Pancreas (tissue), 10 donors: ENCODE measurements around the gene ARHGEF17. TPM values are rescaled to one million over a fixed set of nuclear protein-coding genes. Genes with fewer than 3 reads are reported as not detected.

Source experiments
- ATAC-seq, 4 donors: fragments of 200-7000 bp; cut with Tn5 transposase; one replicate each; pipeline versions ENCODE4 v1.8.0 to v1.9.1; 2020; ENCODE audit warnings: mild to moderate bottlenecking in 4 of 4, moderate library complexity in 4 of 4
- DNase-seq, 6 donors: peaks; one replicate each; pipeline ENCODE4 v3.0.0-alpha.2; 2020
- FAIRE-seq: peaks from 2 replicates; lab custom pipeline; 2012; peaks lifted over from hg19 to GRCh38; lab: Jason Lieb, UNC
- H3K27ac ChIP-seq, 4 donors: fragments of 200-600 bp; sonication (generic); 1 replicate in 3 of 4; 2 replicates in 1 of 4; pipeline versions ENCODE4 v1.5.0 to v1.8.0; 2020
- H3K27me3 ChIP-seq, 4 donors: fragments of 200-600 bp; one replicate each; pipeline ENCODE4 v1.8.0; 2021
- H3K36me3 ChIP-seq, 3 donors: fragments of 200-600 bp; sonication (generic) in 1 of 3; one replicate each; pipeline versions ENCODE4 v1.5.0 to v1.8.0; 2020 to 2021
- H3K4me1 ChIP-seq, 3 donors: fragments of 200-600 bp; one replicate each; pipeline ENCODE4 v1.8.0; 2021
- H3K4me3 ChIP-seq, 4 donors: fragments of 200-600 bp; sonication (generic) in 2 of 4; one replicate each; pipeline versions ENCODE4 v1.5.0 to v1.8.0; 2020 to 2021
- H3K9me3 ChIP-seq, 4 donors: fragments of 200-600 bp; one replicate each; pipeline ENCODE4 v1.8.0; 2021
- WGBS, 2 donors: extraction: QIAGEN DNeasy Blood & Tissue Kit; methylation state at CpG; one replicate each; pipeline ENCODE4 v1.1.7; 2013; 5-methylcytosine and 5-hydroxymethylcytosine counted together
- intact Hi-C, 3 donors: fragments of 100-400 bp; cut with DNase I; formaldehyde crosslinking; loops; one replicate each; pipeline versions ENCODE4 v1.11.1 to v1.14.2; 2022
- polyA plus RNA-seq, 2 donors: library from polyadenylated mRNA; stranded (reverse); fragments of 200-250 nt; gene quantifications; one replicate each; pipeline ENCODE4 v1.2.3, GENCODE V29; 2013
- total RNA-seq, 6 donors: library from RNA; stranded (reverse); fragmentation: NEBNext Ultra II Directional in 4 of 6; extraction: Animal tissue kit (Norgen Biotek cat#: 25700) in 4 of 6; gene quantifications; one replicate each; pipeline versions ENCODE4 v1.2.1 to v1.2.4, GENCODE V29; 2021 to 2023
- TF ChIP-seq, protein P1 (sequence below), 4 donors: fragments of 200-600 bp; sonication (generic) in 3 of 4; IDR thresholded peaks; one replicate each; pipeline versions ENCODE4 v1.5.0 to v1.8.0; 2021; ENCODE audit warnings: antibody characterized with exemption in 4 of 4
- donor health status: healthy with polysubstance abuse.
- donor health status: DM: no; HTN: no; CAD: no; lungs with moderate emphysema.
- donor health status: DM: no; HTN: no; CAD: no.
- donor health status: control.
- donor health status: control.
- donor health status: Bipolar disorder and iron deficiency.
- donor health status: DM: yes; HTN: yes; CAD: no.
- donor health status: DM: no; HTN: no; CAD: no.
- donor health status: DM: no; HTN: no; CAD: no.
- donor health status: DM: yes; HTN: yes; CAD: no.

Gene ARHGEF17
- total and polyA plus RNA-seq, 8 donors = 7.0 to 24.0 (median 10.4) TPM

DNA sequence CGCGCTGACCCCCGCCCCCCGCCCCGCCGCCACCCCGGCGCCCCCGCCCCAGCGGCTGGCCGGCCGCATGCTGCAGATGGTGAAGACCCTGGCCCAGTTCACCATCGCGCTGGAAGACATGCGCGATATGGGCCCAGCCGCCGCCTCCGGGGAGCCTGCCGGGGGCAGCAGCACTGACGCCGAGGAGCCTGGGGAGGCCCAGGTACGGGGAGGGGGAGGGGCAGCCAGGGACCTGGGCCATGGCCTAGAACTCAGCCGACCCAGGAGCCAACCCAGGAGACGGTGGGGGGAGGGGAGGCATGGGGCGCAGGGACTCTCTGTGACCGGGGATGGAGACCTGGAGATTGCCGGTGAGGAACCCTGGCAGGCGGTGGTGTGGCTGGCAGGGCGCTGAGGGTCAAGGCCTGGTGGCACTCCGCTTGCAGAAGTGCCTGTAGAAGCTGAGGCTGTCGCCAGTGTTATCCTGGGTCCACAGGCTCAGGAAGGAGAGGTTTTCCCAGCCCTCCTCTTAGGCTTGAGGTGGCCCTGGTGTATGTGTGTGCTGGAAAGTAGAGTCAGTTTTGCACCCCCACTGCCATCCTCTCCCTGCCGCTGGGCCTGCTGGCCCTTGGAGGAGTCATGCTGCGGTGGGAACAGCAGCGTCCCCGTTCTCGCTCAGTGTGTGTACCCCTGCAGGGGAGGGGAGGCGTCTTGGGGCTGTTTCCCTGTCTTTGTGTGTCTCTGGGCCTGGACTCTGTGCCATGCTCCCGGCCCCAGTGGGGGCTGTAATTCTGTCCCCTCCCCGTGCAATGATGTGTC, 35.2 kb downstream of the ARHGEF17 start:
- ATAC-seq (peak in 3 of 4 donors; percentile 11 to 37 (median 29)), DNase-seq (no peak), FAIRE-seq (no peak)
- intact Hi-C loops = no loop called here
- no peaks in the 10 kb centered on the region for H3K27me3 ChIP-seq
- H3K4me1 ChIP-seq = no peaks in the 10 kb centered on the region
- WGBS, 2 donors = 33 to 35% methylated on average over 31 to 40 of the region's 40 CpGs
- no peak overlapping the region for H3K27ac ChIP-seq
- H3K4me3 ChIP-seq = peak overlapping the region in 3 of 4 donors; percentile 18 to 47 (median 41)
- no peaks in the 10 kb centered on the region for H3K9me3 ChIP-seq
- H3K36me3 ChIP-seq = no peaks in the 10 kb centered on the region
- TF ChIP-seq, protein P1, sequence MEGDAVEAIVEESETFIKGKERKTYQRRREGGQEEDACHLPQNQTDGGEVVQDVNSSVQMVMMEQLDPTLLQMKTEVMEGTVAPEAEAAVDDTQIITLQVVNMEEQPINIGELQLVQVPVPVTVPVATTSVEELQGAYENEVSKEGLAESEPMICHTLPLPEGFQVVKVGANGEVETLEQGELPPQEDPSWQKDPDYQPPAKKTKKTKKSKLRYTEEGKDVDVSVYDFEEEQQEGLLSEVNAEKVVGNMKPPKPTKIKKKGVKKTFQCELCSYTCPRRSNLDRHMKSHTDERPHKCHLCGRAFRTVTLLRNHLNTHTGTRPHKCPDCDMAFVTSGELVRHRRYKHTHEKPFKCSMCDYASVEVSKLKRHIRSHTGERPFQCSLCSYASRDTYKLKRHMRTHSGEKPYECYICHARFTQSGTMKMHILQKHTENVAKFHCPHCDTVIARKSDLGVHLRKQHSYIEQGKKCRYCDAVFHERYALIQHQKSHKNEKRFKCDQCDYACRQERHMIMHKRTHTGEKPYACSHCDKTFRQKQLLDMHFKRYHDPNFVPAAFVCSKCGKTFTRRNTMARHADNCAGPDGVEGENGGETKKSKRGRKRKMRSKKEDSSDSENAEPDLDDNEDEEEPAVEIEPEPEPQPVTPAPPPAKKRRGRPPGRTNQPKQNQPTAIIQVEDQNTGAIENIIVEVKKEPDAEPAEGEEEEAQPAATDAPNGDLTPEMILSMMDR (IDR thresholded peaks at IDR 0.05) = no peak

DNA sequence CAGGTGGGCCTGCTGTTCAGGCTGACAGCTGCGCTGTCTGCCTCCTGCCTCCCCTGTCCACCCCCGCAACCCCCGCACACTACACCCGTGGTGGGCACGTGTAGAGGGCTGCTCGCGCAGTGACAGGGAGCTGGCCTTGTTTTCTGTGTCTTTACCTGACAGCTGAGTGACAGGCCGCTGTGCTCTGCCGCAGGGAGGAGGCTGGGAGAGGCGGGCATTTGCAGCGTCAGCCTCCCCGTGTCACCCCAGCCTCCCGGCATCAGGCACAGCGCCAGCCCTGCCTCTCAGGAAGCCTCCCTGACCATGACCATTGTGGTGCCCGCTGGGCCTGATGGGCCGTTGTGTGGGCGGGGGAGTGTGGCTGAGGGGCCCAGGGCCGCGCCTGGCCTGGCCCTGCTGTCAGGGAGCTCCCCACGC, 36.1 kb downstream of the ARHGEF17 start:
- Histone ChIP-seq H3K27ac (no peak overlapping the region), H3K4me3 (no peak overlapping the region), H3K9me3 (no peaks in the 10 kb centered on the region), H3K27me3 (no peaks in the 10 kb centered on the region), H3K36me3 (no peaks in the 10 kb centered on the region), H3K4me1 (no peaks in the 10 kb centered on the region)
- DNase-seq (no peak), ATAC-seq (peak in 2 of 4 donors; percentile 39 to 68), FAIRE-seq (no peak)
- TF ChIP-seq, protein P1 (IDR thresholded peaks at IDR 0.05) = no peak
- WGBS, 2 donors = 79 to 84% methylated on average over 19 to 20 of the region's 20 CpGs
- intact Hi-C loops = no loop called here

DNA sequence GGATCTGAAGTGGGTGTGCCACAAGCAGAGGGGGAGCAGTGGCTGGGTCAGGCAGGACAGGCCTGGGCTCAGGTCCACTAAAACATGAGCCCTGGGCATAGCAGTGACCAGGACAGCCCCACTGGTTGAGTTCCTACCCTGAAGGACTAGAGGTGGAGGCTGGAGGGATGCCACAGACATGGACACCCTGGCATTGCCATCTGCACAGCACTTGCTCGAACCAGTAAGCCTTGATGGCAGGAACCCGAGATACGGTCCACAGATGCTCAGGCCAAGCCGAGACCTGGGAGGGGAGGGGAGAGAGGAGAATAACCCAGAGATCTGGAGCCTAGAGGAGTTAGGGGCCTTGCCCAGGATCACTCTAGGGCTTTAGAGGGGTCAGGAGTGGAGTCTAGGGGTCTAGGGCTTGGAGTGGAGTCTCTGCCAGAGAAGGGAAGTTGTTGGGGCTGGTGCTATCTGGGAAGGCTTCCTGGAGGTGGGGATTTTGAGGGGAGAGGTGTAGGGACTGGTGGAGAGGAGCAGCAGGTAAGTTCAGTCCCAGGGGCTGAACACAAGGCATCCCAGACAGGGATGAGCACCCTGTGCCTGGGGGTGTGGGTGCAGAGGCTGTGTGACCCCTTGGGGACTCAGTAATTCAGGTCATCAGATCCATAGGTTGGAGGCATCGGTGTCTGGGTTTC, 37.5 kb downstream of the ARHGEF17 start:
- WGBS, 2 donors = 85 to 94% methylated on average over 5 of the region's 5 CpGs
- no peak overlapping the region for H3K27ac ChIP-seq
- H3K27me3 ChIP-seq = no peaks in the 10 kb centered on the region
- FAIRE-seq (no peak), DNase-seq (no peak), ATAC-seq (no peak)
- H3K4me3 ChIP-seq = no peak overlapping the region
- H3K4me1 ChIP-seq = no peaks in the 10 kb centered on the region
- intact Hi-C loops = loop anchor here in 1 of 3 donors (5.0 kb wide), 1 partner anchor 47 kb away; no protein-coding TSS in a partner anchor
- TF ChIP-seq, protein P1 (IDR thresholded peaks at IDR 0.05) = no peak
- no peaks in the 10 kb centered on the region for H3K36me3 ChIP-seq
- H3K9me3 ChIP-seq = no peaks in the 10 kb centered on the region

DNA sequence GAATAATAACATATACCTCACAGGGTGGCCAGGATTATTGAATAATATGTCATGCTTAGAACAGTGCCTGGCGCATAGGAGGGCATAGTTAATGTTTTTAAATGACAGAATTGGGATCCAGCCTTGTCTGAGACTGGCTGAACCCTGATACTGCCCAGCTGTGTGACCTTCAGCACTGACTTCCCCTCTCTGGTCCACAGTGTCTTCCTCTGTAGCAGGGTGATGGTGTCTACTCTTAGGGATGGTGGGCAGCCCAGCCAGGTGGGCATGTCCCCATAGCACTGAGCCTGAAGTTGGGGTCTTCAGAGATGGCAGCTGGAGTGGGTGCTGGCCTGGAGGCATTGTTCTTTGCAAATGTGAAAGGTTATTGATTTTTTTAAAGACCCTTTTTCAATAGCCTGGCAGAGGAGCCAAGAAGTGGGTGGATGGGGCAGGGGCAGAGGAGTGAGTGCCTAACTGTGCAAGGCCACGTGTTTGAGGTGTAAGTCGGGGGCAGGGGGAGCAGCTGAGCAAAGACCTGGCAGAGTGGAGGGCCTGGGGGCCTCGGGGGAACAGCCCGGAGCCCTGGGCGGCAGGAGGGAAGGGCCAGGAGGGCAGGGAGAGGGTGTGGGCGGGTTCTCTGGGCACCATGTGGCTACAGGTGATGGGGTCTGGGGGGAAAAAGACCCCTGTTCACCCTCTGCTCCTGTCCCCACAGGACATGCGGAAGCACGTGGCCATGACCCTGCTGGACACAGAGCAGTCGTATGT, 38.3 kb downstream of the ARHGEF17 start:
- 71 to 74% methylated on average over 10 of the region's 10 CpGs for WGBS, 2 donors
- intact Hi-C loops = loop anchor here in 1 of 3 donors (5.0 kb wide), 1 partner anchor 46 kb away; no protein-coding TSS in a partner anchor
- H3K9me3 ChIP-seq = no peaks in the 10 kb centered on the region
- H3K36me3 ChIP-seq = no peaks in the 10 kb centered on the region
- no peak overlapping the region for H3K27ac ChIP-seq
- H3K4me3 ChIP-seq = no peak overlapping the region
- TF ChIP-seq, protein P1 (IDR thresholded peaks at IDR 0.05) = no peak
- peaks cover 0 to 1% (median 0%) of the 10 kb centered on the region in 3 donors for H3K4me1 ChIP-seq
- ATAC-seq = no peak
- no peak for DNase-seq
- FAIRE-seq = no peak
- no peaks in the 10 kb centered on the region for H3K27me3 ChIP-seq
